A549 (cell line): ENCODE results near the gene TNS1. TPM values are rescaled to one million over a fixed set of nuclear protein-coding genes. Genes with fewer than 3 reads are reported as not detected.
A peak's percentile ranks its signal among the peaks of the same experiment; 100 is the strongest.

ENCODE experiments used
- ATAC-seq, 2 experiments: fragments of 200-7000 bp in 1 of 2; fragments of >200 bp in 1 of 2; cut with Nextera tagmentation in 1 of 2; cut with Tn5 transposase in 1 of 2; 3 replicates each; pipeline versions ENCODE4 v1.8.0 to v1.9.1; 2018 to 2020; ENCODE audit warnings: mild to moderate bottlenecking in 1 of 2, moderate library complexity in 1 of 2
- CTCF ChIA-PET: fragments of 300-600 bp; sonication (Branson Sonifier 250); formaldehyde crosslinking; extraction: SDS; loops from one replicate; lab custom pipeline; 2021; ENCODE audit warnings: antibody characterized with exemption, inconsistent platforms; lab: Yijun Ruan, JAX
- POLR2A ChIA-PET: fragments of 350-600 bp; formaldehyde crosslinking; extraction: SDS; loops from one replicate; lab custom pipeline; 2021; ENCODE audit warnings: antibody characterized with exemption, inconsistent platforms; lab: Yijun Ruan, JAX
- DNase-seq, 2 experiments: peaks; one replicate each; pipeline versions ENCODE4 v3.0.0 to v3.0.0-alpha.2; 2011 to 2016; ENCODE audit warnings: low read depth in 1 of 2, low spot score in 1 of 2
- FAIRE-seq: peaks from 2 replicates; lab custom pipeline; 2011; peaks lifted over from hg19 to GRCh38; lab: Jason Lieb, UNC
- H3K27ac ChIP-seq, 2 experiments: fragments of >200 bp; sonication (Bioruptor Twin); formaldehyde crosslinking; 3 replicates each; pipeline ENCODE4 v1.5.1; 2016 to 2017
- H3K4me1 ChIP-seq: fragments of >200 bp; sonication (Bioruptor Twin); formaldehyde crosslinking; 3 replicates; pipeline ENCODE4 v1.6.1; 2016
- H3K4me2 ChIP-seq: fragments of >200 bp; sonication (Bioruptor Twin); formaldehyde crosslinking; 3 replicates; pipeline ENCODE4 v1.6.1; 2016
- H3K4me3 ChIP-seq: fragments of >200 bp; sonication (Bioruptor Twin); formaldehyde crosslinking; 3 replicates; pipeline ENCODE4 v1.5.1; 2016
- H3K9me3 ChIP-seq: fragments of >200 bp; sonication (Bioruptor Twin); formaldehyde crosslinking; 3 replicates; pipeline ENCODE4 v1.6.1; 2016
- BHLHE40 ChIP-seq: IDR thresholded peaks from 2 replicates; pipeline ENCODE4 v1.6.1; 2012; ENCODE audit warnings: low read depth, low read length, inconsistent platforms
- CBX8 ChIP-seq: fragments of 200-600 bp; sonication (generic); IDR thresholded peaks from 2 replicates; pipeline ENCODE4 v1.6.1; 2016
- CEBPB ChIP-seq, 2 experiments: fragments of >200 bp in 1 of 2; sonication (Bioruptor Twin) in 1 of 2; formaldehyde crosslinking in 1 of 2; IDR thresholded peaks; 2 replicates each; pipeline ENCODE4 v1.6.1; 2012 to 2016
- EHMT2 ChIP-seq: fragments of 200-600 bp; sonication (generic); IDR thresholded peaks from 2 replicates; pipeline ENCODE4 v1.6.1; 2016; ENCODE audit warnings: antibody characterized with exemption, low read depth, mild to moderate bottlenecking, moderate library complexity
- EP300 ChIP-seq, 2 experiments: fragments of >200 bp; sonication (Bioruptor Twin); formaldehyde crosslinking; IDR thresholded peaks; 2 replicates in 1 of 2; 3 replicates in 1 of 2; pipeline ENCODE4 v1.6.1; 2016 to 2017
- FOSB ChIP-seq: fragments of 250-450 bp; sonication (Bioruptor Pico); IDR thresholded peaks from 2 replicates; pipeline ENCODE4 v1.5.0; 2020; ENCODE audit warnings: mild to moderate bottlenecking, moderate library complexity
- FOXS1 ChIP-seq: fragments of 250-450 bp; sonication (Bioruptor Pico); IDR thresholded peaks from 2 replicates; pipeline ENCODE4 v1.5.0; 2020; ENCODE audit warnings: mild to moderate bottlenecking, moderate library complexity
- HES2 ChIP-seq: fragments of >200 bp; sonication (Bioruptor Twin); formaldehyde crosslinking; IDR thresholded peaks from 2 replicates; pipeline ENCODE4 v1.6.1; 2016
- HOXB13 ChIP-seq: fragments of 250-450 bp; sonication (Bioruptor Pico); IDR thresholded peaks from 2 replicates; pipeline ENCODE4 v1.5.0; 2020; ENCODE audit warnings: low read depth, mild to moderate bottlenecking, moderate library complexity
- KDM1A ChIP-seq: fragments of 200-600 bp; sonication (generic); IDR thresholded peaks from 2 replicates; pipeline ENCODE4 v1.6.1; 2016; ENCODE audit warnings: low read depth, mild to moderate bottlenecking
- KDM5A ChIP-seq: fragments of 200-600 bp; sonication (generic); IDR thresholded peaks from 2 replicates; pipeline ENCODE4 v1.6.1; 2016; ENCODE audit warnings: antibody characterized with exemption, mild to moderate bottlenecking
- POLR2AphosphoS2 ChIP-seq: conservative IDR thresholded peaks from 2 replicates; pipeline ENCODE4 v1.6.1; 2012; ENCODE audit warnings: low read length, improper control_type of control experiment, inconsistent platforms
- RARB ChIP-seq: fragments of 250-450 bp; sonication (Bioruptor Pico); IDR thresholded peaks from 2 replicates; pipeline ENCODE4 v1.8.0; 2021; ENCODE audit warnings: mild to moderate bottlenecking, moderate library complexity
- REST ChIP-seq: fragments of 200-600 bp; sonication (generic); IDR thresholded peaks from 2 replicates; pipeline ENCODE4 v1.6.1; 2016; ENCODE audit warnings: antibody characterized with exemption, mild to moderate bottlenecking, moderate library complexity
- RFX5 ChIP-seq: fragments of 450-650 bp; IDR thresholded peaks from 2 replicates; pipeline ENCODE4 v1.7.1; 2014; ENCODE audit warnings: antibody characterized with exemption, mild to moderate bottlenecking, moderate library complexity
- RNF2 ChIP-seq: fragments of 200-600 bp; sonication (generic); IDR thresholded peaks from 2 replicates; pipeline ENCODE4 v1.6.1; 2016; ENCODE audit warnings: low read depth, mild to moderate bottlenecking, antibody characterized with exemption, moderate library complexity, borderline replicate concordance
- USF2 ChIP-seq: fragments of 450-650 bp; IDR thresholded peaks from 2 replicates; pipeline ENCODE4 v1.6.1; 2014; ENCODE audit warnings: antibody characterized with exemption
- ZSCAN20 ChIP-seq: fragments of 250-450 bp; sonication (Bioruptor Pico); IDR thresholded peaks from 2 replicates; pipeline ENCODE4 v1.8.0; 2022; ENCODE audit warnings: mild to moderate bottlenecking, moderate library complexity
- WGBS: methylation state at CpG from one replicate; pipeline ENCODE4 v1.1.6; 2017; ENCODE audit errors: missing lambda C conversion rate; 5-methylcytosine and 5-hydroxymethylcytosine counted together
- polyA plus RNA-seq, 4 experiments: library from polyadenylated mRNA; depleted of rRNA in 3 of 4; stranded (reverse); fragments of >200 nt; fragmentation: RNase III in 1 of 4; extraction: RNeasy Plus Mini Kit Qiagen cat#74134 plus additional on column Dnase treatment in 1 of 4; gene quantifications; 2 replicates in 3 of 4; 3 replicates in 1 of 4; pipeline ENCODE4 v1.2.3, GENCODE V29; 2011 to 2017
- TF ChIP-seq, protein P1 (sequence below): fragments of >200 bp; sonication (Bioruptor Twin); formaldehyde crosslinking; IDR thresholded peaks from 3 replicates; pipeline ENCODE4 v1.5.1; 2016
- TF ChIP-seq, protein P2 (sequence below): fragments of >200 bp; sonication (Bioruptor Twin); formaldehyde crosslinking; IDR thresholded peaks from 3 replicates; pipeline ENCODE4 v1.6.1; 2016

TNS1 gene
- polyA plus RNA-seq, 2 of the 4 experiments (the other 2 are of a cell fraction): 4.9 to 10.6 TPM

- 74% methylated on average over 7 of the region's 7 CpGs for WGBS
- Histone ChIP-seq H3K4me1 (peaks cover 4% of the 10 kb centered on the region; the same call in 1 of the 3 replicates), H3K4me3 (no peak overlapping the region), H3K27ac (no peak overlapping the region), H3K9me3 (no peaks in the 10 kb centered on the region), H3K4me2 (no peak overlapping the region)
- ATAC-seq: no peak
- FAIRE-seq: no peak
- DNase-seq: no peak
- ChIA-PET POLR2A (no interaction called here), CTCF (interaction anchor here (0.7 to 3.1 kb wide), 2 partner anchors 70 to 245 kb away, joined by 3 to 13 read pairs; no protein-coding TSS in a partner anchor)
- TF ChIP-seq RARB (CRISPR knock-in tag) (no peak), BHLHE40 (no peak), CEBPB (IDR thresholded peaks at IDR 0.05) (no peak), EP300 (IDR thresholded peaks at IDR 0.05) (no peak), HES2 (no peak), RNF2 (no peak), KDM1A (no peak), USF2 (no peak), ZSCAN20 (CRISPR knock-in tag) (no peak)
Observed at GRCh38 chr2:218030409-218031195, 27.8 kb upstream of the TNS1 start.

- TF ChIP-seq REST (peak; percentile 31; the same call in 1 of the 2 replicates), BHLHE40 (no peak)
- DNase-seq (no peak), ATAC-seq (no peak), FAIRE-seq (no peak)
- no peaks in the 10 kb centered on the region for H3K9me3 ChIP-seq
- ChIA-PET POLR2A (no interaction called here), CTCF (interaction anchor here (0.7 to 3.1 kb wide), 4 partner anchors 18 to 244 kb away, joined by 3 to 13 read pairs (median 3); no protein-coding TSS in a partner anchor)
- H3K4me3 ChIP-seq: no peak overlapping the region
- 72% methylated on average over 17 of the region's 17 CpGs for WGBS
- no peak overlapping the region for H3K27ac ChIP-seq
- no peak overlapping the region for H3K4me2 ChIP-seq
- peaks cover 4% of the 10 kb centered on the region; the same call in 1 of the 3 replicates for H3K4me1 ChIP-seq
Observed at GRCh38 chr2:218029366-218030360, 26.9 kb upstream of the TNS1 start.

GRCh38 chr2:218028562-218029348 is 26.0 kb upstream of the TNS1 start:
- POLR2A ChIA-PET: no interaction called here
- Histone ChIP-seq H3K4me2 (no peak overlapping the region), H3K4me3 (no peak overlapping the region), H3K27ac (no peak overlapping the region), H3K9me3 (no peaks in the 10 kb centered on the region), H3K4me1 (peaks cover 4% of the 10 kb centered on the region; the same call in 1 of the 3 replicates)
- DNase-seq (no peak), ATAC-seq (no peak), FAIRE-seq (no peak)
- 37% methylated on average over 5 of the region's 6 CpGs for WGBS
- TF ChIP-seq POLR2AphosphoS2: no peak
- no peak for TF ChIP-seq KDM1A
- TF ChIP-seq FOSB (CRISPR knock-in tag): no peak
- TF ChIP-seq FOXS1 (CRISPR knock-in tag): no peak
- TF ChIP-seq CBX8: no peak
- TF ChIP-seq RFX5: no peak
- TF ChIP-seq KDM5A: no peak
- no peak for TF ChIP-seq EHMT2
- no peak for TF ChIP-seq HOXB13 (CRISPR knock-in tag)
- TF ChIP-seq, protein P1, sequence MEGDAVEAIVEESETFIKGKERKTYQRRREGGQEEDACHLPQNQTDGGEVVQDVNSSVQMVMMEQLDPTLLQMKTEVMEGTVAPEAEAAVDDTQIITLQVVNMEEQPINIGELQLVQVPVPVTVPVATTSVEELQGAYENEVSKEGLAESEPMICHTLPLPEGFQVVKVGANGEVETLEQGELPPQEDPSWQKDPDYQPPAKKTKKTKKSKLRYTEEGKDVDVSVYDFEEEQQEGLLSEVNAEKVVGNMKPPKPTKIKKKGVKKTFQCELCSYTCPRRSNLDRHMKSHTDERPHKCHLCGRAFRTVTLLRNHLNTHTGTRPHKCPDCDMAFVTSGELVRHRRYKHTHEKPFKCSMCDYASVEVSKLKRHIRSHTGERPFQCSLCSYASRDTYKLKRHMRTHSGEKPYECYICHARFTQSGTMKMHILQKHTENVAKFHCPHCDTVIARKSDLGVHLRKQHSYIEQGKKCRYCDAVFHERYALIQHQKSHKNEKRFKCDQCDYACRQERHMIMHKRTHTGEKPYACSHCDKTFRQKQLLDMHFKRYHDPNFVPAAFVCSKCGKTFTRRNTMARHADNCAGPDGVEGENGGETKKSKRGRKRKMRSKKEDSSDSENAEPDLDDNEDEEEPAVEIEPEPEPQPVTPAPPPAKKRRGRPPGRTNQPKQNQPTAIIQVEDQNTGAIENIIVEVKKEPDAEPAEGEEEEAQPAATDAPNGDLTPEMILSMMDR: no peak
- TF ChIP-seq, protein P2, sequence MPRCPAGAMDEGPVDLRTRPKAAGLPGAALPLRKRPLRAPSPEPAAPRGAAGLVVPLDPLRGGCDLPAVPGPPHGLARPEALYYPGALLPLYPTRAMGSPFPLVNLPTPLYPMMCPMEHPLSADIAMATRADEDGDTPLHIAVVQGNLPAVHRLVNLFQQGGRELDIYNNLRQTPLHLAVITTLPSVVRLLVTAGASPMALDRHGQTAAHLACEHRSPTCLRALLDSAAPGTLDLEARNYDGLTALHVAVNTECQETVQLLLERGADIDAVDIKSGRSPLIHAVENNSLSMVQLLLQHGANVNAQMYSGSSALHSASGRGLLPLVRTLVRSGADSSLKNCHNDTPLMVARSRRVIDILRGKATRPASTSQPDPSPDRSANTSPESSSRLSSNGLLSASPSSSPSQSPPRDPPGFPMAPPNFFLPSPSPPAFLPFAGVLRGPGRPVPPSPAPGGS: no peak
- CTCF ChIA-PET: interaction anchor here (1.0 to 3.1 kb wide), 4 partner anchors 18 to 243 kb away, joined by 3 to 13 read pairs (median 5); no protein-coding TSS in a partner anchor
